Stimulated activated CD4-positive, alpha-beta T cell treated with anti-CD3 and anti-CD28 coated beads, TNF-alpha, amount 100 ng/mL, for 24 hours (primary cell): ENCODE data around the gene TFE3.

Experiments used
- DNase-seq, 3 experiments: peaks; one replicate each; pipeline ENCODE4 v3.0.0-alpha.2; 2020; ENCODE audit warnings: low read depth in 3 of 3

TFE3 gene

GRCh38 chrX:49061490-49061889 is 18.3 kb upstream of the TFE3 start:
- DNase-seq: no peak

GRCh38 chrX:49060914-49061313 is 17.8 kb upstream of the TFE3 start:
- no peak for DNase-seq

GRCh38 chrX:49059681-49060085 is 16.5 kb upstream of the TFE3 start:
- DNase-seq: no peak

GRCh38 chrX:49059201-49059600 is 16.0 kb upstream of the TFE3 start:
- DNase-seq: no peak

- no peak for DNase-seq
Measured at GRCh38 chrX:49058794-49059193, 15.6 kb upstream of the TFE3 start, which contains the start of gene CCDC120. CCDC120 (plus strand) TSS chrX:49058999; CDS start chrX:49062042, 3,043 bp downstream.

GRCh38 chrX:49054073-49054762 is 11.1 kb upstream of the TFE3 start:
- no peak for DNase-seq

- DNase-seq: peak; percentile 24 to 66 (median 37)
Measured at GRCh38 chrX:49053223-49054072, 10.3 kb upstream of the TFE3 start.

- DNase-seq: no peak
Measured at GRCh38 chrX:49043987-49044281, 777 bp upstream of the TFE3 start.

GRCh38 chrX:49042581-49043219 is 457 bp downstream of the TFE3 start:
- DNase-seq: no peak

- no peak for DNase-seq
Measured at GRCh38 chrX:49041744-49042580, 1.2 kb downstream of the TFE3 start.

GRCh38 chrX:49040376-49040955 is 2.7 kb downstream of the TFE3 start:
- DNase-seq: no peak

- peak; percentile 5 to 53 (median 17) for DNase-seq
Measured at GRCh38 chrX:49039598-49040375, 3.4 kb downstream of the TFE3 start.

- no peak for DNase-seq
Measured at GRCh38 chrX:49037883-49038475, 5.2 kb downstream of the TFE3 start.

- DNase-seq: no peak
Measured at GRCh38 chrX:49030283-49030682, 12.9 kb downstream of the TFE3 start.

- no peak for DNase-seq
Measured at GRCh38 chrX:49029876-49030275, 13.3 kb downstream of the TFE3 start.

GRCh38 chrX:49019599-49020249 is 23.4 kb downstream of the TFE3 start:
- no peak for DNase-seq

GRCh38 chrX:49019050-49019449 is 24.1 kb downstream of the TFE3 start:
- DNase-seq: no peak

GRCh38 chrX:49003696-49004095 is 39.5 kb downstream of the TFE3 start:
- DNase-seq: no peak

GRCh38 chrX:49002091-49002935 is 40.8 kb downstream of the TFE3 start, which contains the start of gene GRIPAP1:
GRIPAP1 (minus strand) TSS chrX:49002264; CDS start chrX:49002229, 35 bp downstream.
- DNase-seq: peak; percentile 42 to 70 (median 61)
